Fibroblast of villous mesenchyme (primary cell): Measurements from ENCODE around the gene ZNF23. TPM values are rescaled to one million over a fixed set of nuclear protein-coding genes. Genes with fewer than 3 reads are reported as not detected.

Source experiments
- DNase-seq: peaks from one replicate; pipeline ENCODE4 v3.0.0-alpha.2; 2010; ENCODE audit warnings: low read depth
- H3K4me3 ChIP-seq: 2 replicates; pipeline ENCODE4 v1.5.1; 2011; ENCODE audit warnings: low read depth, mild to moderate bottlenecking, low read length
- CTCF ChIP-seq: IDR thresholded peaks from 2 replicates; pipeline ENCODE4 v1.5.1; 2012; ENCODE audit warnings: low read depth, mild to moderate bottlenecking, low read length; ENCODE audit not compliant: insufficient read depth
- total RNA-seq: library from RNA; depleted of rRNA; stranded (reverse); fragments of >200 nt; gene quantifications from 2 replicates; pipeline ENCODE4 v1.2.3, GENCODE V29; 2012

Gene ZNF23
- total RNA-seq, 1 donor: 14.7 TPM

GRCh38 chr16:71441348-71442050 is 20.5 kb downstream of the ZNF23 start:
- TF ChIP-seq CTCF: peak; percentile 51

GRCh38 chr16:71440669-71441347 is 21.2 kb downstream of the ZNF23 start:
- no peak for DNase-seq
- peak; percentile 37 for TF ChIP-seq CTCF
- H3K4me3 ChIP-seq: no peak overlapping the region

More at GRCh38 chr16:71441348-71442050, 20.5 kb downstream of the ZNF23 start:
- peak; percentile 8 for DNase-seq
- no peak overlapping the region for H3K4me3 ChIP-seq

GRCh38 chr16:71439523-71439922 is 22.5 kb downstream of the ZNF23 start:
- peak; percentile 10 for DNase-seq
- no peak for TF ChIP-seq CTCF
- H3K4me3 ChIP-seq: no peak overlapping the region

GRCh38 chr16:71436473-71436872 is 25.6 kb downstream of the ZNF23 start:
- no peak for DNase-seq
- no peak overlapping the region for H3K4me3 ChIP-seq
- TF ChIP-seq CTCF: no peak

DNA sequence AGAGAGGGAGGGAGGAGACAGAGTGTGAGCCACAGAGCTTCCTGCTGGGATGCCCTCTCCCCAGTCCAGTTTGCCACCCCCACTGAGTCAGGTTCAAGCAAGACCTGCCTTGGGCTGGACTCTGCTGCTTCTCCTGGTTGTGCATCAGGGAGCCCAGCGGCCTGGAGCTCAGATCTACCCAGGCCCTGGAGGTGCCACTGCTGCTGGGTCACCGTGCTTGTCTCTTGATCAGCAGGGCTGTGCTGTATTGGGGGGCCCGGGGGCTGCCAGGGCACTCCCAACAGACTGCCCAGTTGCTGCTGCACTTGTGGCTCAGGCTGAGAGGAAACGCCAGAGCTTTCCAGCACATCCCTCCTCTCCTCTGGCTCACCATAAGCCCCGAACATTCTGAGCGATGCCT is 29.1 kb downstream of the ZNF23 start:
- no peak for DNase-seq
- TF ChIP-seq CTCF: no peak
- no peak overlapping the region for H3K4me3 ChIP-seq

DNA sequence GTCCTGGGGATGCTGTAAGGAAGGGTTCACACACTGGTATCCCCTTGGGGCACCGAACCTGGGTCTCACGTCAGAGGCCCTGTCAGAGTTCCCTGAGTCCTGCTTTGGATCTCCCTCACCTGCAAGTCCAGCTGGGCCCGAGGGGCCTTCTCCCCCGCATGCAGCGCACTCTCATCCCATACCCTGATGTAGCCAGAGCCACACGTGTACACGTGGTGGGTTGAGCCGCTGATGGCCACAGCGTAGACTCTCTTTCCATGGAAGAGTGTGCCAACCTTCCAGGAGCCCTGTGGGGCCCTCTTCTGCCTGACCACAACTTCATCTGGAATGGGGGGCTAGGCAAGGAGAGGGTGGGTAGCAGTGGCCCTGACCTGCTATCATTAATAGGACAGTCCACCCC is 30.1 kb downstream of the ZNF23 start:
- H3K4me3 ChIP-seq: no peak overlapping the region

More for the DNA sequence above, 30.1 kb downstream of the ZNF23 start:
- no peak for TF ChIP-seq CTCF
- no peak for DNase-seq
